Measurements from ENCODE around the gene AKIP1. TPM values are rescaled to one million over a fixed set of nuclear protein-coding genes. Genes with fewer than 3 reads are reported as not detected.

The AKIP1 gene
- total RNA-seq, 2 experiments from 2014 or later, result 3.2 to 4.1 TPM

GRCh38 chr11:8908099-8908498 is 2.9 kb upstream of the AKIP1 start:
- Histone ChIP-seq H3K4me1 (ENCODE audit: insufficient read depth, low read length) (peaks cover 17% of the 10 kb centered on the region), H3K36me3 (ENCODE audit: insufficient read depth, low read length) (no peaks in the 10 kb centered on the region), H3K27me3 (ENCODE audit: control insufficient read depth in 1 of 2, insufficient read depth in 2 of 2, low read length in 2 of 2) (no peaks in the 10 kb centered on the region), H3K9me3 (ENCODE audit: control insufficient read depth in 1 of 2, insufficient read depth in 1 of 2, low read length in 2 of 2) (no peaks in the 10 kb centered on the region), H3K4me3 (ENCODE audit: low read length) (no peak overlapping the region), H3K27ac (ENCODE audit: low read depth in 1 of 2, low read length in 2 of 2) (no peak overlapping the region)
- Mint-ChIP-seq H3K9me3 (peaks cover 1% of the 10 kb centered on the region), H3K4me3 (no peak overlapping the region), H3K27me3 (no peaks in the 10 kb centered on the region), H3K4me1 (ENCODE audit: low read depth) (peaks cover 27% of the 10 kb centered on the region), H3K27ac (no peak overlapping the region), H3K36me3 (ENCODE audit: low read depth) (peaks cover 5% of the 10 kb centered on the region)
- ATAC-seq (ENCODE audit: poor library complexity), result no peak
- CTCF ChIA-PET, result no interaction called here
- TF ChIP-seq CTCF (IDR thresholded peaks at IDR 0.05), result no peak
- intact Hi-C loops (cut with DNase I, micrococcal nuclease), result no loop called here
- DNase-seq, result no peak
- POLR2A ChIA-PET, result no interaction called here

- Histone ChIP-seq H3K4me1 (ENCODE audit: insufficient read depth, low read length) (peaks cover 27% of the 10 kb centered on the region), H3K36me3 (ENCODE audit: insufficient read depth, low read length) (no peaks in the 10 kb centered on the region), H3K27me3 (ENCODE audit: control insufficient read depth in 1 of 2, insufficient read depth in 2 of 2, low read length in 2 of 2) (no peaks in the 10 kb centered on the region), H3K9me3 (ENCODE audit: control insufficient read depth in 1 of 2, insufficient read depth in 1 of 2, low read length in 2 of 2) (no peaks in the 10 kb centered on the region), H3K27ac (ENCODE audit: low read depth in 1 of 2, low read length in 2 of 2) (no peak overlapping the region), H3K4me3 (ENCODE audit: low read length) (peak overlapping the region; percentile 89)
- H3K27ac Mint-ChIP-seq, result peak overlapping the region; percentile 82
- POLR2A ChIA-PET, result interaction anchor here (0.5 to 1.2 kb wide), 4 partner anchors 54 to 269 kb away, joined by 3 to 7 read pairs (median 4); partner anchors contain the start of genes RPL27A and TMEM9B
- intact Hi-C loops (cut with DNase I, micrococcal nuclease), result loop anchor here in 1 of 2 experiments (2.0 to 10.0 kb wide), 4 partner anchors 52 to 1384 kb away; partner anchors contain the start of genes RPL27A, SBF2 and TRIM66
- H3K36me3 Mint-ChIP-seq (ENCODE audit: low read depth), result peaks cover 8% of the 10 kb centered on the region
- H3K9me3 Mint-ChIP-seq, result no peaks in the 10 kb centered on the region
- TF ChIP-seq CTCF (IDR thresholded peaks at IDR 0.05), result no peak
- no peak for ATAC-seq (ENCODE audit: poor library complexity)
- peak in 1 of 14 experiments; percentile 12 for DNase-seq
- CTCF ChIA-PET, result interaction anchor here (1.2 kb wide), 1 partner anchor 49 kb away, joined by 3 read pairs; no protein-coding TSS in a partner anchor
- H3K4me1 Mint-ChIP-seq (ENCODE audit: low read depth), result peaks cover 47% of the 10 kb centered on the region
- H3K27me3 Mint-ChIP-seq, result no peaks in the 10 kb centered on the region
- H3K4me3 Mint-ChIP-seq, result peak overlapping the region; percentile 96
Measured at GRCh38 chr11:8910649-8911026, 351 bp upstream of the AKIP1 start.

- Histone ChIP-seq H3K4me1 (ENCODE audit: insufficient read depth, low read length) (peaks cover 27% of the 10 kb centered on the region), H3K27ac (ENCODE audit: low read depth in 1 of 2, low read length in 2 of 2) (peak overlapping the region; percentile 54 to 57), H3K4me3 (ENCODE audit: low read length) (peak overlapping the region; percentile 34), H3K9me3 (ENCODE audit: control insufficient read depth in 1 of 2, insufficient read depth in 1 of 2, low read length in 2 of 2) (no peaks in the 10 kb centered on the region), H3K36me3 (ENCODE audit: insufficient read depth, low read length) (peaks cover 7% of the 10 kb centered on the region), H3K27me3 (ENCODE audit: control insufficient read depth in 1 of 2, insufficient read depth in 2 of 2, low read length in 2 of 2) (no peaks in the 10 kb centered on the region)
- peaks cover 37% of the 10 kb centered on the region for H3K4me1 Mint-ChIP-seq (ENCODE audit: low read depth)
- H3K36me3 Mint-ChIP-seq (ENCODE audit: low read depth), result peaks cover 20% of the 10 kb centered on the region
- ChIA-PET POLR2A (interaction anchor here (0.6 to 2.2 kb wide), 4 partner anchors 9 to 232 kb away, joined by 3 to 9 read pairs (median 6); partner anchors contain the start of genes RPL27A, TMEM9B and TRIM66), CTCF (interaction anchor here (0.7 to 2.9 kb wide), 3 partner anchors 46 to 659 kb away, joined by 3 to 14 read pairs (median 7); partner anchors contain the start of gene WEE1)
- H3K4me3 Mint-ChIP-seq, result peak overlapping the region; percentile 85
- TF ChIP-seq CTCF (IDR thresholded peaks at IDR 0.05), result peak; percentile 75
- no peaks in the 10 kb centered on the region for H3K9me3 Mint-ChIP-seq
- no peaks in the 10 kb centered on the region for H3K27me3 Mint-ChIP-seq
- intact Hi-C loops (cut with DNase I, micrococcal nuclease), result loop anchor here (1.0 to 10.0 kb wide), 6 partner anchors 45 to 1381 kb away; partner anchors contain the start of genes RPL27A (in 1 of the 2), SBF2 (in 1 of the 2) and TRIM66 (in 1 of the 2)
- ATAC-seq (ENCODE audit: poor library complexity), result peak; percentile 64
- peak overlapping the region; percentile 92 for H3K27ac Mint-ChIP-seq
- DNase-seq, result peak; percentile 19 to 69 (median 34)
Measured at GRCh38 chr11:8913961-8914660, 3.1 kb downstream of the AKIP1 start.
